EH (cell line): ENCODE data around the gene CCDC174.

Source experiments
- DNase-seq: peaks from one replicate; pipeline ENCODE4 v3.0.0-alpha.2; 2015; ENCODE audit warnings: low read depth

The CCDC174 gene

GRCh38 chr3:14703128-14703750, 51.7 kb downstream of the CCDC174 start:
- no peak for DNase-seq

GRCh38 chr3:14703791-14704190, 52.2 kb downstream of the CCDC174 start:
- no peak for DNase-seq

GRCh38 chr3:14706096-14706495, 54.5 kb downstream of the CCDC174 start:
- no peak for DNase-seq

DNA sequence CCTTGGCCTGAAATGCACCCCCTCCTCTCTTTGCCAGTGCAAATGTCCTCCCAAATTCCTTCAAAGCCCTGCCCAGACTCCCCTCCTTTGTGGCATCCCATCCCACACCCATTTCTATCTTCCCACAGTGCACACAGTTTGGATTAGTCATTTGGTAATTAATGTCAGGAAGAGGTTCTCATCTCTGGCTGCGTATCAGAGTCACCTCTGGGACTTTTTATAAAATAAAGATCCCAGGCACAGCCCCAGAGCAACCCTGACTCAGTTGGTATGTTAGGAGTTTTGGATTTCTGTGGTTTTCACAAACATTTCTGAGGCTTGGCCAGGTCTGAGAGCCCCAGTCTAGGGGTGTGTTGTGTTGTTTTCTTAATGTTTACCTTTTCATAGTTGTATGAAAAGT, 65.0 kb downstream of the CCDC174 start:
- DNase-seq, result peak; percentile 29

DNA sequence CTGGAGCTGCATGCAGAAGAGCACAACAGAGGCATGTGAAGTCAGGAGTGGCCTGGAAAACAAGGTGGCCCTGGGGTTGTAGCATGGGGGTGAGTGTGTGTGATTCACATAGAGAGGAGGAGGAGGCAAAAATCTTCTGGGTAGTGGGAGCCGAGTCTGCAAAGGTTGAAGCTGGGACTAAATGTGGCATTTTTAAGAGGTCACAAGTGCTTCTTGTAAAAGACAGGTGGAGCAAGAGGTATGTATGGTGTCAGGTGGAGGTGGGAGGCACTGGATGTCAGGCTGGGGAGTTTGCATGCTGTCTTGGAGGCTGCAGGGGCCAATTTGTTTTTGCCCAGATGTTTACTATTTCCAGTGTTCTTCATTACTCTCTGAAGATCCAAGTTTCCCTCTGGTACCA, 65.7 kb downstream of the CCDC174 start:
- DNase-seq, result no peak

DNA sequence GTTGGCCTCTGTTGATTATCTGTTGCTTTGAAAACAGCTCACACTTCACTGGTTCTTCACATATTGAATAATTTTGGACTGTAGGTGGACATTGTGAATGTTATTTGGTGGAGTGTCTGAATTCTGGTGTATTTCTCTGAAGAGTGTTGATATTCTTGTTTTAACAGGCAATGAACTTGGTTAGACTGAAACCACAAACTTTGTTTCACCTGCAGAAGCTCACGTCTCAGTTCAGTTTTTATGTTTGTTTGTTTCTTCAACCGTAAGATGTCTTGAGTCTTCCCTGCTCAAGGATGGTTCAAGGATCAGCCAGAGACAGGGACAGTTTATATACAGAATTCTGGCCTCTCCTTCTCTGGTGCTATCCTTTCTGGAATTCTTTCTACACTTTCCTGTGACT, 67.0 kb downstream of the CCDC174 start:
- no peak for DNase-seq

GRCh38 chr3:14719006-14719405, 67.4 kb downstream of the CCDC174 start:
- no peak for DNase-seq

- DNase-seq, result no peak
Observed at GRCh38 chr3:14721126-14721864, 69.7 kb downstream of the CCDC174 start.
